Astrocyte (in vitro differentiated cells and primary cell): ENCODE results near the gene BDNF.

ENCODE experiments used
- CTCF ChIP-seq: IDR thresholded peaks from 2 replicates; pipeline ENCODE4 v1.5.1; 2011; ENCODE audit warnings: low read depth, mild to moderate bottlenecking, inconsistent platforms, low read length, moderate library complexity; ENCODE audit not compliant: insufficient read depth
- EZH2 ChIP-seq: IDR thresholded peaks from 2 replicates; pipeline ENCODE4 v1.6.1; 2012; ENCODE audit warnings: mild to moderate bottlenecking, low read length, inconsistent platforms; ENCODE audit not compliant: insufficient read depth

DNA sequence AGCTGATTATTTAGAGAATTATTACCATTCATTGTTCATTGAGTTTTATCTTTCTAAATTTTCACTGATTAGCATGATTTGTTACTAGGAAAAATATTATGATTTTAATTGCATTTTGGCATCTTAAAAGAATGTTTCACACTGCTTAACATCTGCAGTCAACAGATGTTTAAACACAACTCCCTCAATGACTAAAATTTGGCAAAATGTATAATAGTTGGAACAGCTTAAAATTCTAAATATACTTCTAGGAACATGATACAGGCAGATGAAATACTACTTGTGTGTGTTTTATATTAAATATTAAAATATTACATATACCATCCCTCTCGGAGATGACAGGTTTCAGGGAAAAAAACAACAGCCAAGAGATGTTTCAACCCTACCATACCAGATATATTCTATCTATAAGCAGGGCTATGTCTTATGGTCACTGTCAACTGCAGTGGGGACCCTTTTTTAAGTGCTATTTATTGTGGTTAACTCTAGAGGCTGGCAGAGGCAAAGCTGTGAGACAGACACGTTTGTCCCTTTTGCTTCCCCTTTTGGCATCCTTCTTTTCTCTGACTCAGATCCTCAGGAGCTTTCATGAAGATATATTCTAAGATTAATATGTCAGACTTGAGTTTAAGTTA, 81.9 kb downstream of the BDNF start:
- TF ChIP-seq CTCF (no peak), EZH2 (no peak)
